HG02981 (cell line): ENCODE results near the gene FAM174A.
A peak's percentile ranks its signal among the peaks of the same experiment; 100 is the strongest.

Experiments
- ATAC-seq: cut with Tn5 transposase; IDR thresholded peaks from one replicate; pipeline ENCODE4 v1.9.1; 2021; ENCODE audit warnings: mild to moderate bottlenecking, moderate library complexity; ENCODE audit not compliant: unreplicated experiment

FAM174A gene

DNA sequence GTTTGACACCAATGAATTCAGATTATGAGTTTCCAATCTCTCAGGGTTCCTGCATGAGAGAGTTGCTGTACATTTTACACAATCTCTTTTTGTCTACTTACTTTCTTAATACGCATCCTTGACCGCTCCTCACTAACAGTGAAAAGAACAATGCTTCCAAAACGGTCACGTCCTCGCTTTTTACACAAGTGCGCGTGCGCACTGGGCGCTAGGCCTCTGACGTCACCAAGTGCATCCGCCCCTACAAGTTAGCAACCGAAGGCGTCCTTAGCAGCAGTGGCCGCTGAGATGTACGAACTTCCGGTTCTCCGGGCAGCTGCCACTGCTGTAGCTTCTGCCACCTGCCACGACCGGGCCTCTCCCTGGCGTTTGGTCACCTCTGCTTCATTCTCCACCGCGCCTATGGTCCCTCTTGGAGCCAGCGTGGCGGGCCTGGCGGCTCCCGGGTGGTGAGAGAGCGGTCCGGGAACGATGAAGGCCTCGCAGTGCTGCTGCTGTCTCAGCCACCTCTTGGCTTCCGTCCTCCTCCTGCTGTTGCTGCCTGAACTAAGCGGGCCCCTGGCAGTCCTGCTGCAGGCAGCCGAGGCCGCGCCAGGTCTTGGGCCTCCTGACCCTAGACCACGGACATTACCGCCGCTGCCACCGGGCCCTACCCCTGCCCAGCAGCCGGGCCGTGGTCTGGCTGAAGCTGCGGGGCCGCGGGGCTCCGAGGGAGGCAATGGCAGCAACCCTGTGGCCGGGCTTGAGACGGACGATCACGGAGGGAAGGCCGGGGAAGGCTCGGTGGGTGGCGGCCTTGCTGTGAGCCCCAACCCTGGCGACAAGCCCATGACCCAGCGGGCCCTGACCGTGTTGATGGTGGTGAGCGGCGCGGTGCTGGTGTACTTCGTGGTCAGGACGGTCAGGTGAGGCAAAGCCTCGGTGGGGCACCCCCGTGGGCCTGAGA lies at the start of gene FAM174A:
TSS of gene FAM174A (plus strand) at position 315 of the 946 bp plus-strand sequence. CDS start at position 472, 157 bp downstream.
- peak; percentile 97 for ATAC-seq

- no peak for ATAC-seq
These were observed 41.2 kb upstream of the FAM174A start for GRCh38 chr5:100493996-100494395.

DNA sequence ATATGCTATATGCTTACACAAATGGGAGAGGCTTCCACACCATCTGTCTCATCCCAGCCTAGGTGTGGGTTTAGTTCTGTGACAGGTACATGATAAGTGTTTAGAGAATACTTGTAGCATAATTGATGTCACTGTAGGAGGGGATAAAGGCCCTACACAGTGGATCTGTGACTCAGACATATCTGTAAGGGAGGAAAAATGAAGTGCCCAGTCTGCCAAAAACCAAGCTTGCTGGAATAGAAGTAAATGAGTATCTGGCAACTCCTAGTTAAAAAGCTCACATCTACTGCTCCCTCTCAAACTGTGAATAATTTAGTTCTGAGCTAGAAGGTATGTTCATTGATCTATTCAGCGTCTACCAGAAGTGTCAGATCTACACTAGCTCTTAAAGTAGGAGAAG lies 38.9 kb upstream of the FAM174A start:
- ATAC-seq = no peak

DNA sequence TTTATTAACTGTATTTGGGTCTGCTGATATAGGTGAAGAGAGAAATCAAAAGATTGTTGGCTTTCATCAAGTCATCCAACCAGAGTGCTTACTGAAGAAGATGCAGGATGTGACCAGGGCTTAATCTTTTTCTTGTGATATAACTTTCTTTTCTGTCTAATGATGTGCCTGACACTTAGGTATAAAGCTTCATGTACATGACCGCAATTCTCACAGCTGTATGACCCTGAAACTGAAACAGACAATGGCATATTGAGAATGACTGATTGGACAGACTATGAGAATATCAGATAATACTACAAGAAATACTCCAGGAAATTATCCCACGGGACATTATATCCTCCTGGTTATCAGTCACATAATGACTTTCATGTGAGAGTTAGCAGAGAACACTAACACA lies 32.5 kb upstream of the FAM174A start:
- no peak for ATAC-seq

GRCh38 chr5:100505984-100506670 lies 29.0 kb upstream of the FAM174A start:
- no peak for ATAC-seq

GRCh38 chr5:100516285-100516684 lies 18.9 kb upstream of the FAM174A start:
- peak; percentile 45 for ATAC-seq

DNA sequence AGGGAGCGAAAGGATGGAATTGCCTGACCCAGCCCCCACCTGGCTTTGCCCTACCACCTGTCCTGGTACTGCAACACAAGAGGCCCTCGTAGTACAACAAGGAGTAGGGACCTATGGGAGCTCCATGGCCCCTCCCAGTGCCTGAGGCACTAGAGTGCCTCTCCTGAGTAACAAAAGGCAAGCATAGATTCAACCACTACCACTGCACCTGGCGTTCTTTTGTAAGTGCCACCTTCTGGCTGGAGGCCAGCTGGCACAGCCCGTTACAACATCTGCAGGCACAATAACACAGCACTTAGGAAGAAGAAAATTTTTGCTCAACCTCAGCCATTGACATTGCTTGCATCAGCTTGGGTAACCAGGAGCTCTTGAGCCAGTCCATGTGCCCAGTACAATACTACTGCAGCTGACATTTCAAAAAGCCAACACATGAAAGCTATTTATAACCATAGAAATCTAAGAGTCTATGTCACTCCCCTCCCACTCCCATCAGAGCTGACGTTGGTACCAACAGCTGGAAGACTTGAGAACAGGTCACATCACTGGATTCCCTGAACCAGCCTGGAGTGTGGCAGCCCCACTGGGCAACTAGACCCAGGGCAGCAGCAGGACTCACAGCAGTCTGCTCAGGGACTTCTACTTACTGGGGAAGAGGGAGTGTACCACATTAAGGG lies 17.7 kb upstream of the FAM174A start:
- no peak for ATAC-seq

- no peak for ATAC-seq
These were observed 16.8 kb upstream of the FAM174A start for GRCh38 chr5:100518377-100518776.

- ATAC-seq = peak; percentile 69
These were observed 16.1 kb upstream of the FAM174A start for GRCh38 chr5:100519075-100519474.

DNA sequence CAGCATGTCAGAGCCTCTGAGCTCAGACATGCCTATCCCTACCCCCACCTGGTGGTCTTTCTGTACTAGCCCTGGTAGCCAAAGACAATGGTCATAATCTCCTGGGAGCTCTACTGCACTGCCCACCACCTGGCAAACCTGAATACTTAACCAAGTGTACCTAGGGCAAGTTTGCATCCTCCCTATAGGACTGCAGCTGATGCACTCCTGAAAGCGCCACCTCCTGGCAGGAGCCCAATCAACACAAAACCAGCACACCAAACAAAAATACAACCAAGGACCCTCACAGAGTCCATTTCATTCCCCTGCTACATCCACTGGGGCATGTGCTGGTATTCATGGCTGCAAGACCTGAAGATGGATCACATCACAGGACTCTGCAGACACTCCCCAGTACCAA lies 14.8 kb upstream of the FAM174A start:
- no peak for ATAC-seq

DNA sequence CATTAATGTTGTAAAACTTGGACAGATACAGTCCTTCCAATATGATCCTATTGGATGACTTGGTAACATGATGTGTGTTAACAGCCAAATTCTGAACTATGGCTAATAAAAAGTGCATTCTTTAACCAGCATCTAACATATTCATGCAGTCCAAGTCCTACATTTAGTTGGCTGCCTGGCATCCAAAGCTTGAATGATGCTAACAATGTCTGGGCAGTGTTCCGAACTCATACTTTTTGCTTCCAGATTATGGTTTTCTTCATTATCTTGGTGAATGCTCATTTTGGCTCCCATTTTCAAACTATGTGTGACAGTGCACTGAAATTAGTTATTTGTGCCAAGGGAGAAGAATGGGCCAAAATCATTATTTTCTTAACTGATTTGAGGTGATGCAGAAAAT lies 2.8 kb downstream of the FAM174A start:
- no peak for ATAC-seq

- ATAC-seq = no peak
These were observed 4.3 kb downstream of the FAM174A start for GRCh38 chr5:100539519-100539918.

DNA sequence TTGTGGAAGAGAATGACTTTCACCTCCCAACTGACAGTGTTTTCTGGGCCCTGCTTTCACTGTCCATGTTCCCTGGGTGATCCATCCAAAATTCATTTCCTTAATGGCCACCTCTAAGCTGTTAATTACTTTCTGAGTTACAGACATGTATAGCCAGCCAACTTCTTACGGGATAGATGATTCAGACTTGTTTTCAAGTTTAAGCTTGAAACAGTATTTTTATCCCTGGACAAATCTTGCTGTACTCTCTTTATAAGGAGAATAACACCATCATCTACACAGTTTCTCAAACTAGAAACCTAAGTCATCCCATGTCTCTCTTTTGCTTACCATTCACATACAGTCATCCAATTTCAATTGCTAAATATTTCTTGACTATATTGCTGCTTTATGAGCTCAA lies 6.9 kb downstream of the FAM174A start:
- ATAC-seq = no peak

DNA sequence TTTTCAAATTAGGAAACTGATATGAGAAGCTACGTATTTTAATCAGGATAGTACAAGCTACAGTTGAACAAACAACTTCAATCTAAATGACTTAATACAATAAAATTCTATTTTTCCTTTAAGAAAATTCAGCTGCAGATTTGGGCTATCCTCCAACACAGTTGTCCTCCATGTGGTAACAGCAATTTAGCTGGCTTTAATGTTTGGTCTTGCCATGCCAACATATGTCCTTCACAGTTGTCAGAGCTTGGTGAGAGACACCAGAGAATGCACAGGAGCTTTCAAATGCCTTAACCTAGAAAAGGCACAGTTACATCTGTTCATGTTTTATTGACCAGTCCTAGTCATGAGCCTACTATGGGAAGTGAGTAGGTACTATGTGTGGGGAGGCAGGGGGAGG lies 10.8 kb downstream of the FAM174A start:
- no peak for ATAC-seq

DNA sequence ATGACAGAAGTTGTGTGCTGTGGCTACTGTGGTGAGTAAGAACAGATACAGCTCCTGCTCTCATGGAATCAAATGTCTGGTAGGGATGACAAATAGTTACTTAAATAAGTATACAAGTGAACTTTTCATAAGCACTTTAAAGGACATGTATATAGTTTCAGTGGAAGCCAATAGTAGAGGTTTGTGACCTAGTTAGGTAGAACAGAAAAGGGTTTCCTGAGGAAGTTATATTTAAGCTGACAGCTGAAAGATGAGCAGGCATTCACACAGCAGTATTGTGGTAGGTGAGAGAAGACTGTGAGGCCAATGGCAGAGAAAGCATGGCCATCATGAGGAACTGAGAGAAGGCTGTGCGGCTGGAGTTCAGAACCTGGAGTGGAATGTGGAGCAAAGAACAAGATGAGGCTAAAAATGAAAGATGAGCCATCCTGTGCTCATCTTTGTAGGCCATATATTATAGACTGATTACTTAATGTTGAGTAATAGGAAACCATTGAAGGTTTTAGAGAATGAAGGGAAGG lies 15.4 kb downstream of the FAM174A start:
- peak; percentile 93 for ATAC-seq

DNA sequence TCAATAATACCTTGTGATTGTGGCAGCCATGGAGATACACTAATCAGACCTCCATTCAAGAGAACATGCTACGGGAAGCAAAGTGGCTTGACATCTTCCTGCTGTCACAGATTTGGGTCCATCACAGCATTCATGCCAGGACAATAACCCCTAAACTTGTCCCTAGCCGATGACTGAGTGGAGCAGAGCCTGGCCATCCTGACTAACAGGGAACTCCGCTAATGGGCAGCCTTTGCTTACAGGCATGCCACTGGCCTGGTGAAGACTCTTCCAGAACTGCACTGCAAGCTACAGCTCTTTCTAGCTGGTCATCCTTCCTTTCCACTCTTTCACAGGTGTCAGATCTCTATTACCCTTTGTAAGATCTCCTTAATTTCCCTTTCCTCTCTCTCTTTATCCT lies 16.0 kb downstream of the FAM174A start:
- ATAC-seq = peak; percentile 1

- no peak for ATAC-seq
These were observed 18.0 kb downstream of the FAM174A start for GRCh38 chr5:100553209-100553608.

DNA sequence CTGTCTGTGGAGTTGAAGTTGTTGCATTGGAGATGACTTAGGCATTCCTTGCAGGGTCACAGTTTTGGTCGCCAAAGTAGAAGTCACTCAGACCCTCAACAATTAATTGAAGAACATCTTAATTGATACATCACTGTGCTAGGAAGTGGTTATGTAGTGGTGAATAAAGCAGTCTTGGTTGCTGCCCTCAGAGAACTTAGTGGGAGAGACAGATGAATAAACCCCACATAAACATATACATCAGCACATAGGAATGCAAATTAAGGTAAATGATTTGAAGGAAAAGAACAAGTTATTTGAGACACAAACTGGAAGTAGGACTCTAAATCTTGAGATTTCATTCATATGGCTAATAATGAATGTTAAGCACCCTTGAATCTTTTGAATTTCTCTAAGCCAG lies 25.7 kb downstream of the FAM174A start:
- no peak for ATAC-seq

DNA sequence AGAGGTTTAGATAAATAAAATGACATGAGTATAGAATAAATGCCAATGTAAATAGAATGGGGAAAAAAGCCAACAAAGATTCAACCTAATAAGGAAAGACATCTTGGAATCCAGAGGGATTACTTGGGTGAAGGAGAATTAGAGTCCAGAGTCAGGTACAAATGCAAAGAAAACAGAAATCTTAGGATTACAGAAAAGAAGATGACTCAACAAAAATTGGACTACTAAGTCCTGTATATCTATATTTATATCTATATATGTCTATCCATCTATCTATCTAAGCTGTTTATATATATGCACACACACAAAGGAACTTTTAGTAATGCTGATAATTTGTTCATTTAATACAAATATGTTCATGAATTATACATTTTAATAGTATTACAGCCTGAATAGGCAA lies 27.6 kb downstream of the FAM174A start:
- ATAC-seq = no peak

- ATAC-seq = no peak
These were observed 31.4 kb downstream of the FAM174A start for GRCh38 chr5:100566382-100567141.

- ATAC-seq = no peak
These were observed 39.5 kb downstream of the FAM174A start for GRCh38 chr5:100574716-100575115.
